GM12892 (cell line): ENCODE results near the gene BRAT1.

Source experiments
- POLR2A ChIP-seq: IDR thresholded peaks from 2 replicates; pipeline ENCODE4 v1.6.1; 2011; ENCODE audit warnings: low read depth, low read length, control low read depth
- POLR2AphosphoS5 ChIP-seq: IDR thresholded peaks from 2 replicates; pipeline ENCODE4 v1.6.1; 2011; ENCODE audit warnings: low read depth, low read length, control low read depth
- TAF1 ChIP-seq: IDR thresholded peaks from 2 replicates; pipeline ENCODE4 v1.6.1; 2011; ENCODE audit warnings: low read depth, mild to moderate bottlenecking, control low read depth, low read length, borderline replicate concordance

- no peak for TF ChIP-seq POLR2A
- no peak for TF ChIP-seq POLR2AphosphoS5
- no peak for TF ChIP-seq TAF1
Observed at GRCh38 chr7:2601065-2601464, 45.7 kb upstream of the BRAT1 start.
